Gastroesophageal sphincter (tissue), 4 donors: Measurements from ENCODE around the gene HIVEP3. TPM values are rescaled to one million over a fixed set of nuclear protein-coding genes. Genes with fewer than 3 reads are reported as not detected.

ENCODE experiments used
- ATAC-seq: fragments of 150-250 bp; one replicate; pipeline ENCODE4 v1.9.1; 2016; ENCODE audit warnings: mild to moderate bottlenecking, moderate library complexity
- H3K27ac ChIP-seq, 4 donors: fragments of 200-600 bp; sonication (generic) in 3 of 4; 1 replicate in 3 of 4; 2 replicates in 1 of 4; pipeline ENCODE4 v1.5.1; 2016 to 2019
- H3K27me3 ChIP-seq: fragments of 200-600 bp; sonication (generic); one replicate; pipeline ENCODE4 v1.5.1; 2019
- H3K36me3 ChIP-seq, 2 donors: fragments of 200-600 bp; sonication (generic); one replicate each; pipeline ENCODE4 v1.5.1; 2019; ENCODE audit warnings: control low read depth in 1 of 2
- H3K4me1 ChIP-seq, 3 donors: fragments of 200-600 bp; sonication (generic); 1 replicate in 2 of 3; 2 replicates in 1 of 3; pipeline ENCODE4 v1.5.1; 2016 to 2019; ENCODE audit warnings: control low read depth in 2 of 3
- H3K4me3 ChIP-seq, 2 donors: fragments of 200-600 bp; sonication (generic); one replicate each; pipeline ENCODE4 v1.5.1; 2019; ENCODE audit warnings: mild to moderate bottlenecking in 1 of 2, moderate library complexity in 1 of 2
- H3K9me3 ChIP-seq, 3 donors: fragments of 200-600 bp; sonication (generic); one replicate each; pipeline ENCODE4 v1.5.1; 2017 to 2019; ENCODE audit warnings: control low read depth in 2 of 3
- CTCF ChIP-seq, 4 experiments: fragments of 200-600 bp in 2 of 4; fragments of 450-650 bp in 2 of 4; sonication (generic) in 1 of 4; IDR thresholded peaks; one replicate each; pipeline ENCODE4 v1.5.1; 2017 to 2019; ENCODE audit warnings: antibody characterized with exemption in 4 of 4, mild to moderate bottlenecking in 2 of 4, moderate library complexity in 2 of 4
- EP300 ChIP-seq: sonication (generic); formaldehyde crosslinking; IDR thresholded peaks from one replicate; pipeline ENCODE4 v1.6.1; 2017; ENCODE audit warnings: antibody characterized with exemption, mild to moderate bottlenecking
- POLR2A ChIP-seq, 2 donors: fragments of 450-650 bp; IDR thresholded peaks; one replicate each; pipeline ENCODE4 v1.6.1; 2017; ENCODE audit warnings: antibody characterized with exemption in 2 of 2, mild to moderate bottlenecking in 2 of 2, moderate library complexity in 1 of 2
- POLR2AphosphoS5 ChIP-seq: sonication (generic); formaldehyde crosslinking; IDR thresholded peaks from one replicate; pipeline ENCODE4 v1.6.1; 2017; ENCODE audit warnings: antibody characterized with exemption
- WGBS, 2 donors: methylation state at CpG; one replicate each; pipeline ENCODE4 v1.1.5; 2018; ENCODE audit warnings: low coverage in 1 of 2; 5-methylcytosine and 5-hydroxymethylcytosine counted together
- total RNA-seq, 4 donors: library from RNA; depleted of rRNA; stranded (reverse); fragments of >200 nt; gene quantifications; one replicate each; pipeline ENCODE4 v1.1.0, GENCODE V29; 2016

Gene HIVEP3
- total RNA-seq, 4 donors from 2014 or later: 1.9 to 3.8 (median 2.8) TPM

DNA sequence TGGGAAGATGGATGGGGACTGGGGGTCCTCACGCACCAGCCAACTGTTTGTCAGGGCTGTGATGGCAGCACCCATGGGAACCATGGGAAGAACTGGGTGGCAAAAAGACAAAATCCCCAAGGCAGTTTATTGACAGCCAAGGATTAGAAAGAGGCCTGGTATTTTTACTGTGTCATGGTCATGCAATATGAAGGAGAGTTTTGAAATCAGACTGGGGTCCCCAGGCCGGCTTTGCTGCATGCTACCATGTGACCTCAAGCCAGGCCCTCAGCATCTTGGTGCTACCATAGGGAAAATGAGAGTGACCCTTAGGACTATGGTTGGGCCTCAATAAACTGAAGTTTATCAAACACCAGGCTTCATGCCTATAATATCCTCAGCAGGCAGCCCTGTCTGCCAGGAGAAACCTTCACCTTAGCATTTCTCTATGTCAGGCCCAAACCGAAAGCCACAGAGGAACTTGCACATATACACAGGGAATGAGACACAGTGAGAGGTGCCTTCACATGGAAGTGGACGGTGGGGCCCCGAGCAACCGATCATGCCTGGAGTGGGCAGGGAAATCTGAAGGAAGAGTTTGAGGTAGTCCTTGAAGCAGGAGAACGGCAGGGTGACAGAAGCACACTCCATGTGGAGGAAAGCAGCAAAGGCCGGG, 203.2 kb downstream of the HIVEP3 start:
- ATAC-seq: no peak
- H3K4me3 ChIP-seq: no peak overlapping the region
- H3K27ac ChIP-seq: no peak overlapping the region
- H3K36me3 ChIP-seq: no peaks in the 10 kb centered on the region
- H3K4me1 ChIP-seq: no peaks in the 10 kb centered on the region
- 98 to 100% methylated on average over 1 to 6 of the region's 8 CpGs for WGBS, 2 donors
- H3K9me3 ChIP-seq: no peaks in the 10 kb centered on the region
- TF ChIP-seq POLR2AphosphoS5: no peak
- TF ChIP-seq POLR2A (IDR thresholded peaks at IDR 0.05): no peak
- TF ChIP-seq EP300: no peak
- TF ChIP-seq CTCF (IDR thresholded peaks at IDR 0.05): no peak
- H3K27me3 ChIP-seq: no peaks in the 10 kb centered on the region

DNA sequence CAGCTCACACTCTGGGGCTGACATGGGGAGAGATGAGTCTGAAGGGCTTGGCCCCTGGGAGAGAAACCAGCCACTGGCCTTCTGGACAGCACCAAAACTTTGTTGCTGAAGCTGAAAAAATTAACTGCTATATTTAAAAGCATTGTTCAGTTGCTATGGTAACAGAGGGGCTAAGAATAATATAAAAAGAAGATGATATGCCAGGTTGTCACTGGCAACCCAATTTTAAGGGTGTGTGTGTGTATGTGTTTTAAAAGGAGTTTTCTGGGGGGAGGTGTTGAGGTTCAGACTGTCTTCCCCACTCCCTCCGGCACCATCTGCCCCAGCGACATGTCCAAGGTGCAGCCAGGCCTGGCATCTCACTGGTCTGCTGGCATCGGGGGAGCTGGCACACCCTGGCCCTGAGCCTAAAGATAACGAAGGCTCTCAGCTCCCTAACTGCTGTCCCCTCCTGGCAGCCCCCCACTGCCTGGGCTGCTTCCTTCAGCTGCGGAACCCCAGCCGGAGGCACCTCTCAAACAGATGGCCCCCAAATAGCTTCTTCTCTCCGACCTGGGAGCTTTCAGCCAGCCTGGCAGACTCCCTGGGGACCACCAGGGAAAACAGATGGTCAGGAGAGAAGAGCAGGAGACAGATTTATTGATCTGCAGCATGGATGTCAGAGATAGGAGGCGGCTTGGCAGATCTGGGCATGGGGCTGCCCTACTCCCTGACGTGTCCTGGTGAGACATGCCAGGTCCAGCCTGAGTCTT, 203.9 kb downstream of the HIVEP3 start:
- TF ChIP-seq EP300: no peak
- TF ChIP-seq POLR2A (IDR thresholded peaks at IDR 0.05): no peak
- no peak for TF ChIP-seq CTCF (IDR thresholded peaks at IDR 0.05)
- no peak for TF ChIP-seq POLR2AphosphoS5
- H3K36me3 ChIP-seq: no peaks in the 10 kb centered on the region
- no peaks in the 10 kb centered on the region for H3K4me1 ChIP-seq
- H3K27me3 ChIP-seq: no peaks in the 10 kb centered on the region
- no peaks in the 10 kb centered on the region for H3K9me3 ChIP-seq
- no peak overlapping the region for H3K4me3 ChIP-seq
- ATAC-seq: no peak
- 89 to 94% methylated on average over 4 to 7 of the region's 9 CpGs for whole genome bisulfite sequencing, 2 donors
- H3K27ac ChIP-seq: no peak overlapping the region

DNA sequence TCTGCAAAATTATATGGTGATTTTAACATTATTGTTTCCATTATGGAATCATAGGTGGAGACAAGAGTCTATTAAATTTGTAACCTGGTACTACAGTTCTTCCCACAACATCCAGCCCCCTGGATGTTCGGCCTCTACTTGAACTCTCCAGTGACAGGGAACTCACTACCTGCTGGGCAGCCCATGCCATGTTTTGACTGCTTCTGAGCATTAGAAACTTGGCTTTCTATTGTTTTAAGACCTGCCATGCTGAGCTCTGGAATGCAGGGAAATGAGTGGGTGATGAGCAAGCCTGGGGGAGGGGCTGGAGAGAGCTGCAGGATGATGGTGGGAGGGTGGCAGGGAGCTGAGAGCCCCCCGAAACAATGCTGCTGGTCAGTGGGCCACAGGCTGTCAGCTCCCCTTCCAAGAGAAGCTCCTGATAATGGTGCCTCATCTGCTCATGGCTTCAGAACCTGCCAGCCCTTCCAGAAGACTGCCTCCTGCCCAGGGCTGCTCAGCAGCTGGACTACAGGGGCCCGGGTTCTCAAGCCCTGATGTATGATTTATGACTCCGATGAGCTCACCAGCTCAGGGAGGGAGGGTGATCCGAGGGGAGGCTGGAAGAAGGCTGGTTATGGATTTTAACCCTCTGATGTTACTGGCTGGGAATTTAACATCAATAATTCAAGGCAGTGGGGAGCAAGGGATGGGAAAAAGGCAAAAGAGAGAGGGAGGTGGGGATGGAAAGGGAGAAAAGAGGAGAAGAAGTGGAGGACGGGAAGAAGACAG, 205.0 kb downstream of the HIVEP3 start:
- no peak for ATAC-seq
- H3K27ac ChIP-seq: no peak overlapping the region
- 69 to 74% methylated on average over 2 to 3 of the region's 6 CpGs for WGBS, 2 donors
- no peaks in the 10 kb centered on the region for H3K27me3 ChIP-seq
- no peaks in the 10 kb centered on the region for H3K4me1 ChIP-seq
- no peak for TF ChIP-seq CTCF (IDR thresholded peaks at IDR 0.05)
- H3K9me3 ChIP-seq: no peaks in the 10 kb centered on the region
- H3K36me3 ChIP-seq: no peaks in the 10 kb centered on the region
- no peak overlapping the region for H3K4me3 ChIP-seq

- WGBS, 2 donors: 73 to 87% methylated on average over 3 to 5 of the region's 5 CpGs
- no peaks in the 10 kb centered on the region for H3K4me1 ChIP-seq
- TF ChIP-seq POLR2A (IDR thresholded peaks at IDR 0.05) (no peak), POLR2AphosphoS5 (no peak), EP300 (no peak), CTCF (IDR thresholded peaks at IDR 0.05) (no peak)
- H3K4me3 ChIP-seq: no peak overlapping the region
- ATAC-seq: no peak
- H3K27ac ChIP-seq: no peak overlapping the region
- H3K9me3 ChIP-seq: no peaks in the 10 kb centered on the region
- no peaks in the 10 kb centered on the region for H3K36me3 ChIP-seq
- no peaks in the 10 kb centered on the region for H3K27me3 ChIP-seq
Observed at GRCh38 chr1:41713141-41713540, 205.6 kb downstream of the HIVEP3 start.
